ENCODE data around the gene CUBN. TPM values are rescaled to one million over a fixed set of nuclear protein-coding genes. Genes with fewer than 3 reads are reported as not detected.
A peak's percentile ranks its signal among the peaks of the same experiment; 100 is the strongest.

Gene CUBN
- total RNA-seq, 8 experiments from 2014 or later = 0.58 to 23.2 (median 1.4) TPM

DNA sequence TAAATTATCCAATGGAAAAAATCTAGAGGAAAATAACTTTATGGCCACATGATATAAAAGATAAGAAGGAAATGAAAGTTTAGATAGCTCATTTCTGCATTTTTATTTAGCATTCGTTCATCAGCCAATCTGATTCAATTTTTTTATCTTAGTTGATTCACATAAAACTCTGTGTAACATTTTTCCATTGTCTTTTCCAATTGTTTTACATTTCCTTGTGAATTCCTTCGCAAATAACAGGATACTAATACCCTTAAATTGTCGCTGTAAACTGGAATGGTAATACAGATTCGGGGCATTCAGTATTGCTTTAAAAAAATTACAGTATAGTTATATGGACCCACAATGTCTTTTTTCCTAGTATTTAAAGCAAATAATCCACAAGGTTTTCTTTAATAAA is 136.4 kb downstream of the CUBN start:
- no peak for ATAC-seq (replicated peaks in 6 of 8)
- 53 to 100% (median 83%) methylated on average over 1 to 4 of the region's 4 CpGs for WGBS, 10 experiments
- Histone ChIP-seq H3K4me1 (replicated peaks in 1 of 2) (peaks cover 4 to 10% of the 10 kb centered on the region in 2 donors), H3K4me3 (no peak overlapping the region), H3K27ac (no peak overlapping the region)
- in situ Hi-C loops (cut with MboI; ENCODE audit: low pct_unique_long_range_greater_than_20kb in 2 of 9, low sequenced_read_pairs in 9 of 9, unreplicated experiment in 9 of 9) = loop anchor here in 1 of 9 experiments (25.0 kb wide), 1 partner anchor 244 kb away; the partner anchor contains the start of gene VIM

DNA sequence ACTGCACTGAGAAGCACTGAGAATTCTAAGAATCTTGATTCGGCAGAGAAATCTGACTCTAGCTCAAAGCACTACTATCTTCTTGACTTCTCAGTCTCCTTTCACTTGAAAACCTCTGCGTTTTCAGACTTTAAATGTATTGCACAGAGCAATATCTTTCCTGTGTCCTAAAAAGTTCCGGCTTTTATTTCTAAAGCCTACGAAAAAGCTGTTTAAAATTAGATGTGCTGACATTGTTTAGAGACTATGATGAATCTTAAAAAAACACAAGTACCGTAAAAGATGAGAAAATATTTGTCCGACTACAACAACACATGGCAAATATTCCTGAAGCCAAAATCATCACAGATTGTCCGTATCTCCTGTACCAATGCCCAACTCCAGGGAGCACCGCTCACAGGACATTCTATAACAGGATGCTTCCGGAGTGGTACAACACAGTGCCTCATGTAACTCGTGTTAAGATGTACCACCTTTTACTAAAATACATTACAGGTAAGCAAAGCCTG is 136.9 kb downstream of the CUBN start:
- 6 to 96% (median 86%) methylated on average over 3 to 10 of the region's 10 CpGs; no CpG with 5 or more reads in 1 of the 10 experiments for WGBS, 10 experiments
- ATAC-seq (replicated peaks in 6 of 8) = peak in 2 of 8 experiments; percentile 42 to 67
- in situ Hi-C loops (cut with MboI; ENCODE audit: low pct_unique_long_range_greater_than_20kb in 2 of 9, low sequenced_read_pairs in 9 of 9, unreplicated experiment in 9 of 9) = loop anchor here in 1 of 9 experiments (25.0 kb wide), 1 partner anchor 245 kb away; the partner anchor contains the start of gene VIM
- H3K27ac ChIP-seq = no peak overlapping the region
- no peak overlapping the region for H3K4me3 ChIP-seq
- peaks cover 9 to 15% of the 10 kb centered on the region in 2 donors for H3K4me1 ChIP-seq (replicated peaks in 1 of 2)

GRCh38 chr10:16991011-16991410 is 138.6 kb downstream of the CUBN start:
- peaks cover 25% of the 10 kb centered on the region in 2 donors for H3K4me1 ChIP-seq (replicated peaks in 1 of 2)
- in situ Hi-C loops (cut with MboI; ENCODE audit: low pct_unique_long_range_greater_than_20kb in 2 of 9, low sequenced_read_pairs in 9 of 9, unreplicated experiment in 9 of 9) = loop anchor here in 1 of 9 experiments (25.0 kb wide), 1 partner anchor 246 kb away; the partner anchor contains the start of gene VIM
- WGBS, 10 experiments = 82 to 100% (median 93%) methylated on average over 1 to 2 of the region's 2 CpGs; no CpG with 5 or more reads in 2 of the 10 experiments
- ATAC-seq (replicated peaks in 6 of 8) = no peak
- H3K27ac ChIP-seq = no peak overlapping the region
- no peak overlapping the region for H3K4me3 ChIP-seq

DNA sequence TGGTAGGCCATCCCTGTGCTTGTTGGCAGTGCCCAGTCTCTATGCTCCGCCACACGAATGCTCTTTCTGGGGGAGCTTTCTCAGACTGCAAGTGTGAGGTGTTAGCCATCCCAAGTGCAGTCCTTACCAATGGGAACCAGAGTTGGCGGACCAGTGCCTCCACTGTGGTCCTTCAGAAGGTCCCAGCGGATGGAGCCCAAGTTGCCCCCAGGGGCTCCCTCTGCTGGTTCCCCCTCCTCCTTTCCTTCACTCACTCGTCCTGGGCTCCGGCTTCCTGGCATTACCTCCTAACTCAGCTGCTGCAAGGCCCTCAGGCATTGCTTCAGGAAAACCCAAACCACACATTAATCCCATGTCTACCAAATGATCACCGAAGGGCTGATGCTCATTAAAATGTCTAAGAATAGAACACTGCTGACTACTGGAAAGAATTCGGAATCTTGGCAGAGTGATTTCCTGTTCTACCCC is 139.8 kb downstream of the CUBN start:
- no peak for ATAC-seq (replicated peaks in 6 of 8)
- no peak overlapping the region for H3K27ac ChIP-seq
- in situ Hi-C loops (cut with MboI; ENCODE audit: low pct_unique_long_range_greater_than_20kb in 2 of 9, low sequenced_read_pairs in 9 of 9, unreplicated experiment in 9 of 9) = loop anchor here in 1 of 9 experiments (25.0 kb wide), 1 partner anchor 247 kb away; the partner anchor contains the start of gene VIM
- 40 to 96% (median 86%) methylated on average over 1 to 6 of the region's 8 CpGs; no CpG with 5 or more reads in 5 of the 10 experiments for WGBS, 10 experiments
- H3K4me1 ChIP-seq (replicated peaks in 1 of 2) = peaks cover 29% of the 10 kb centered on the region in 2 donors
- no peak overlapping the region for H3K4me3 ChIP-seq

GRCh38 chr10:16988900-16989299 is 140.7 kb downstream of the CUBN start:
- no peak overlapping the region for H3K4me3 ChIP-seq
- 80 to 100% (median 100%) methylated on average over 1 to 2 of the region's 2 CpGs; no CpG with 5 or more reads in 1 of the 10 experiments for WGBS, 10 experiments
- in situ Hi-C loops (cut with MboI; ENCODE audit: low pct_unique_long_range_greater_than_20kb in 2 of 9, low sequenced_read_pairs in 9 of 9, unreplicated experiment in 9 of 9) = loop anchor here in 1 of 9 experiments (25.0 kb wide), 1 partner anchor 248 kb away; the partner anchor contains the start of gene VIM
- no peak overlapping the region for H3K27ac ChIP-seq
- no peak for ATAC-seq (replicated peaks in 6 of 8)
- peaks cover 31 to 36% of the 10 kb centered on the region in 2 donors for H3K4me1 ChIP-seq (replicated peaks in 1 of 2)

GRCh38 chr10:16987976-16988610 is 141.5 kb downstream of the CUBN start:
- H3K4me3 ChIP-seq = no peak overlapping the region
- ATAC-seq (replicated peaks in 6 of 8) = no peak
- H3K27ac ChIP-seq = peak overlapping the region in 1 of 2 donors; percentile 58
- in situ Hi-C loops (cut with MboI; ENCODE audit: low pct_unique_long_range_greater_than_20kb in 2 of 9, low sequenced_read_pairs in 9 of 9, unreplicated experiment in 9 of 9) = loop anchor here in 1 of 9 experiments (25.0 kb wide), 1 partner anchor 249 kb away; the partner anchor contains the start of gene VIM
- 75 to 100% (median 87%) methylated on average over 1 to 6 of the region's 8 CpGs; no CpG with 5 or more reads in 1 of the 10 experiments for WGBS, 10 experiments
- H3K4me1 ChIP-seq (replicated peaks in 1 of 2) = peaks cover 31 to 38% of the 10 kb centered on the region in 2 donors

DNA sequence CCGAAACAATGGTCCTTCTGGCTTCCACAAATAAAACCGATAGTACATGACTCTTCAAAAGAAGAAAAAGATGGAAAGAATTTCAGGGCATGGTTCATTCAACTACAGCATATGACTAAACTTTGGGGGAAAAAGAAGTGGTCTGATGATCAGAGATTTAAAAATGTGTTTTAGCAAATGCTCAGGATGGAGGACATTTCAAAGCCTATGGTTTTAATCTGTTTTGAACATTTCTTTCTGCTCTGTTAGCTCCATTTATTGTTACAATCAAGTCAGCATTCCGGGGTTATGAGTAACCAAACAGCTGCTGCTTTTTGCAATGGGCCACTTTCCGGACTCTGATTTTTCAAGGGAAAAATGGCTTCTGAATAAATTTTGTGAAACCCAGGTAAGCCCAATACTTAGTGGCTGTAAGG is 142.4 kb downstream of the CUBN start:
- Histone ChIP-seq H3K27ac (peak overlapping the region; percentile 58 to 68), H3K4me3 (no peak overlapping the region), H3K4me1 (replicated peaks in 1 of 2) (peaks cover 31 to 38% of the 10 kb centered on the region in 2 donors)
- ATAC-seq (replicated peaks in 6 of 8) = peak in 5 of 8 experiments; percentile 15 to 37 (median 20)
- 7 to 71% (median 49%) methylated on average over 2 to 4 of the region's 4 CpGs; no CpG with 5 or more reads in 2 of the 10 experiments for WGBS, 10 experiments
- in situ Hi-C loops (cut with MboI; ENCODE audit: low pct_unique_long_range_greater_than_20kb in 2 of 9, low sequenced_read_pairs in 9 of 9, unreplicated experiment in 9 of 9) = loop anchor here in 1 of 9 experiments (25.0 kb wide), 1 partner anchor 250 kb away; the partner anchor contains the start of gene VIM

DNA sequence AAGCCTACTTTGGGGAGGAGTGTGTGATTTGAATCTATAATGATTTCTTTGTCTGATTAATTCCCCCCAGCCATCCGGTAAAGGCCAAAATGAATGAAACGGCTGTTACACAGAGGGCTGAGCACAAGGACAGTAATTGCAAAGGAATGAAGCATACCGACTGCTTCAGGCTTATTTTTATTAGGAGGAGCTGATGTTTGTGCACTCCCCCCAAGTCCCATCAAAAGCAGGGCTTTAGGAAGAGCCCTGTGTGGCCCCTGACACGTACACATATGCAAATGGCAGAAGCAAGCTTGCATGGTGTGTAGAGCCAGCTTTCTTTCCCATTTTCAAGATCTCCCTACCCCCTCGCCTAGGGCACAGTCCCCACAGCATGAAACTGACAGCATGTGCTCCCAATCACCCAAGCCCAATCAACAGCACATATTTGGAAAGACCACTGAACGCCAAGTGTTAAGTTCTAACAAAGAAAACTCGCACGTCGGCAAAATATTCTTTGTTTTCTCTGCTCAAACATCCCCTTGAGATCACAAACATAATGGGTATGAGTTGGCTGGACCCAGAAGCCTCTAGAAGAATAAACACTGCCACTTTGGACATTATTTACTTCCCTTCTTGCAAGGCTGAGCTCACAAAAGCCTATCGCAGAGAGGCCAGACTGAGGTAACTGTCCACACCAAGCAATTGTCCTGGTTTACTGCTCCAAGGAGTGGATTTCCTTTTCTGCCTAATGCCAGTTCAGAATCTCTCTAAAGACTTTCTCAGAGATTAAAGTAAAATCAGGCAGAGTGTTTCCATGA is 143.0 kb downstream of the CUBN start:
- ATAC-seq (replicated peaks in 6 of 8) = peak; percentile 58 to 89 (median 87)
- Histone ChIP-seq H3K27ac (peak overlapping the region; percentile 58 to 68), H3K4me1 (replicated peaks in 1 of 2) (peaks cover 31 to 38% of the 10 kb centered on the region in 2 donors), H3K4me3 (no peak overlapping the region)
- WGBS, 10 experiments = 0 to 44% (median 10%) methylated on average over 2 to 8 of the region's 10 CpGs; no CpG with 5 or more reads in 2 of the 10 experiments
- in situ Hi-C loops (cut with MboI; ENCODE audit: low pct_unique_long_range_greater_than_20kb in 2 of 9, low sequenced_read_pairs in 9 of 9, unreplicated experiment in 9 of 9) = loop anchor here in 1 of 9 experiments (25.0 kb wide), 1 partner anchor 251 kb away; the partner anchor contains the start of gene VIM

DNA sequence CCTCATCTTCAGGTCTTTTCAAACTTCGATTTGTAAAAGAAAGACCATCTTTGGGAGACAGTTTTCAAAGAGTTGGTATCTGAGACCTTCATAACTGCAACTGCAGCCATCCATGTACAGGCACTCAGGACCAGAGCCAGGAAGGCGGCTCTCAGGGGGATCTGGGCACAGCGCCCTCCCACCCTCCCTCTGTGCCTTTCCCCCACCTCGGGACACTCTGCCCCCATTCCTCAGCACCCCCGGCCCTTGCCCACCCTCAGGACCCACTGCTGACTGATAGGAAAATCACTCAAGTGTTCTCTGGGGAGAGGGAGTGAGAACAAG is 143.6 kb downstream of the CUBN start:
- ATAC-seq (replicated peaks in 6 of 8) = no peak
- Histone ChIP-seq H3K27ac (peak overlapping the region; percentile 58 to 68), H3K4me3 (no peak overlapping the region), H3K4me1 (replicated peaks in 1 of 2) (peaks cover 31 to 38% of the 10 kb centered on the region in 2 donors)
- in situ Hi-C loops (cut with MboI; ENCODE audit: low pct_unique_long_range_greater_than_20kb in 2 of 9, low sequenced_read_pairs in 9 of 9, unreplicated experiment in 9 of 9) = loop anchor here in 1 of 9 experiments (25.0 kb wide), 1 partner anchor 251 kb away; the partner anchor contains the start of gene VIM
- WGBS, 10 experiments = 50% methylated on average over 1 of the region's 5 CpGs; no CpG with 5 or more reads in 9 of the 10 experiments

- in situ Hi-C loops (cut with MboI; ENCODE audit: low pct_unique_long_range_greater_than_20kb in 2 of 9, low sequenced_read_pairs in 9 of 9, unreplicated experiment in 9 of 9) = loop anchor here in 1 of 9 experiments (25.0 kb wide), 1 partner anchor 253 kb away; the partner anchor contains the start of gene VIM
- ATAC-seq (replicated peaks in 6 of 8) = peak in 2 of 8 experiments; percentile 17 to 24
- peaks cover 31 to 38% of the 10 kb centered on the region in 2 donors for H3K4me1 ChIP-seq (replicated peaks in 1 of 2)
- 41 to 100% (median 94%) methylated on average over 1 to 3 of the region's 3 CpGs; no CpG with 5 or more reads in 1 of the 10 experiments for WGBS, 10 experiments
- no peak overlapping the region for H3K27ac ChIP-seq
- H3K4me3 ChIP-seq = no peak overlapping the region
Measured at GRCh38 chr10:16984242-16984641, 145.4 kb downstream of the CUBN start.

- H3K4me1 ChIP-seq (replicated peaks in 1 of 2) = no peaks in the 10 kb centered on the region
- H3K4me3 ChIP-seq = no peak overlapping the region
- in situ Hi-C loops (cut with MboI; ENCODE audit: low pct_unique_long_range_greater_than_20kb in 2 of 9, low sequenced_read_pairs in 9 of 9, unreplicated experiment in 9 of 9) = loop anchor here in 1 of 9 experiments (25.0 kb wide), 1 partner anchor 260 kb away; the partner anchor contains the start of gene VIM
- no peak overlapping the region for H3K27ac ChIP-seq
- ATAC-seq (replicated peaks in 6 of 8) = no peak
Measured at GRCh38 chr10:16976803-16977202, 152.8 kb downstream of the CUBN start.

DNA sequence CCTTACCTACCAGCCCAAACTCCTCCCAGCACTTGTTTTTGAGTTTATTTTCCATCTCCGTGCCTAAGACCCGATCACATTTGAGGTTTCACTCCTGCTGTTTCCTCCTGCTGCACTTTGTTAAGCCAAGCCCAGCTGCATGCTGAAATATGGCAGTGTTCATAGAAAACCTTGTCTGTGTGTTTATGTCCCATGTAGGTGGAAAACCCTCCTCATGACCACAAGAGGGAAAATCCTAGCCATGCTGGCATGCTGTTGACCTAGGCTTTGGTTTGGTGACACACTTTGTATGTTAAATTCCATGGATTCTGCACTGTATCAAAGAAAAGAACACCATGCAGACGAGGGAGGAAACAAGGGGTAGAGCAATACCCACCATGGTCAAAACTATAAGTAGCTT is 154.4 kb downstream of the CUBN start:
- WGBS, 10 experiments = 14 to 100% (median 82%) methylated on average over 1 to 3 of the region's 3 CpGs; no CpG with 5 or more reads in 2 of the 10 experiments
- no peak for ATAC-seq (replicated peaks in 6 of 8)
- Histone ChIP-seq H3K4me3 (no peak overlapping the region), H3K4me1 (replicated peaks in 1 of 2) (no peaks in the 10 kb centered on the region), H3K27ac (no peak overlapping the region)
- in situ Hi-C loops (cut with MboI; ENCODE audit: low pct_unique_long_range_greater_than_20kb in 2 of 9, low sequenced_read_pairs in 9 of 9, unreplicated experiment in 9 of 9) = loop anchor here in 1 of 9 experiments (25.0 kb wide), 1 partner anchor 262 kb away; the partner anchor contains the start of gene VIM
